A549 (cell line): ENCODE data around the gene RANBP17. TPM values are rescaled to one million over a fixed set of nuclear protein-coding genes. Genes with fewer than 3 reads are reported as not detected.

Experiments
- ATAC-seq, 2 experiments: fragments of 200-7000 bp in 1 of 2; fragments of >200 bp in 1 of 2; cut with Nextera tagmentation in 1 of 2; cut with Tn5 transposase in 1 of 2; 3 replicates each; pipeline versions ENCODE4 v1.8.0 to v1.9.1; 2018 to 2020; ENCODE audit warnings: mild to moderate bottlenecking in 1 of 2, moderate library complexity in 1 of 2
- CTCF ChIA-PET: fragments of 300-600 bp; sonication (Branson Sonifier 250); formaldehyde crosslinking; extraction: SDS; loops from one replicate; lab custom pipeline; 2021; ENCODE audit warnings: antibody characterized with exemption, inconsistent platforms; lab: Yijun Ruan, JAX
- POLR2A ChIA-PET: fragments of 350-600 bp; formaldehyde crosslinking; extraction: SDS; loops from one replicate; lab custom pipeline; 2021; ENCODE audit warnings: antibody characterized with exemption, inconsistent platforms; lab: Yijun Ruan, JAX
- DNase-seq, 2 experiments: peaks; one replicate each; pipeline versions ENCODE4 v3.0.0 to v3.0.0-alpha.2; 2011 to 2016; ENCODE audit warnings: low read depth in 1 of 2, low spot score in 1 of 2
- FAIRE-seq: peaks from 2 replicates; lab custom pipeline; 2011; peaks lifted over from hg19 to GRCh38; lab: Jason Lieb, UNC
- H3K27ac ChIP-seq, 2 experiments: fragments of >200 bp; sonication (Bioruptor Twin); formaldehyde crosslinking; 3 replicates each; pipeline ENCODE4 v1.5.1; 2016 to 2017
- H3K4me1 ChIP-seq: fragments of >200 bp; sonication (Bioruptor Twin); formaldehyde crosslinking; 3 replicates; pipeline ENCODE4 v1.6.1; 2016
- H3K4me2 ChIP-seq: fragments of >200 bp; sonication (Bioruptor Twin); formaldehyde crosslinking; 3 replicates; pipeline ENCODE4 v1.6.1; 2016
- H3K4me3 ChIP-seq: fragments of >200 bp; sonication (Bioruptor Twin); formaldehyde crosslinking; 3 replicates; pipeline ENCODE4 v1.5.1; 2016
- H3K9me3 ChIP-seq: fragments of >200 bp; sonication (Bioruptor Twin); formaldehyde crosslinking; 3 replicates; pipeline ENCODE4 v1.6.1; 2016
- BHLHE40 ChIP-seq: IDR thresholded peaks from 2 replicates; pipeline ENCODE4 v1.6.1; 2012; ENCODE audit warnings: low read depth, low read length, inconsistent platforms
- CBX2 ChIP-seq: fragments of 200-600 bp; sonication (generic); IDR thresholded peaks from 2 replicates; pipeline ENCODE4 v1.6.1; 2016; ENCODE audit warnings: low read depth, mild to moderate bottlenecking, borderline replicate concordance
- CHD2 ChIP-seq: fragments of 150-350 bp; IDR thresholded peaks from 2 replicates; pipeline ENCODE4 v1.6.1; 2014; ENCODE audit warnings: low read length; ENCODE audit not compliant: partially characterized antibody
- CHD4 ChIP-seq: fragments of 200-600 bp; sonication (generic); IDR thresholded peaks from 2 replicates; pipeline ENCODE4 v1.6.1; 2016; ENCODE audit warnings: antibody characterized with exemption, mild to moderate bottlenecking, borderline replicate concordance
- EHMT2 ChIP-seq: fragments of 200-600 bp; sonication (generic); IDR thresholded peaks from 2 replicates; pipeline ENCODE4 v1.6.1; 2016; ENCODE audit warnings: antibody characterized with exemption, low read depth, mild to moderate bottlenecking, moderate library complexity
- ESRRA ChIP-seq: fragments of 150-350 bp; IDR thresholded peaks from 2 replicates; pipeline ENCODE4 v1.6.1; 2014; ENCODE audit warnings: mild to moderate bottlenecking, low read length, borderline replicate concordance
- FOSB ChIP-seq: fragments of 250-450 bp; sonication (Bioruptor Pico); IDR thresholded peaks from 2 replicates; pipeline ENCODE4 v1.5.0; 2020; ENCODE audit warnings: mild to moderate bottlenecking, moderate library complexity
- FOSL2 ChIP-seq, 2 experiments: fragments of 450-650 bp in 1 of 2; fragments of >200 bp in 1 of 2; sonication (Bioruptor Twin) in 1 of 2; formaldehyde crosslinking; IDR thresholded peaks; 2 replicates each; pipeline versions ENCODE4 v1.5.0 to v1.6.1; 2016 to 2020; ENCODE audit warnings: mild to moderate bottlenecking in 1 of 2, moderate library complexity in 1 of 2
- GATA3 ChIP-seq: IDR thresholded peaks from 2 replicates; pipeline ENCODE4 v1.6.1; 2012; ENCODE audit warnings: borderline replicate concordance
- HDAC2 ChIP-seq: fragments of 200-600 bp; sonication (generic); IDR thresholded peaks from 2 replicates; pipeline ENCODE4 v1.6.1; 2016
- HOXB5 ChIP-seq: fragments of 250-450 bp; sonication (Bioruptor Pico); IDR thresholded peaks from 2 replicates; pipeline ENCODE4 v1.5.0; 2020; ENCODE audit warnings: mild to moderate bottlenecking, moderate library complexity
- JUNB ChIP-seq: fragments of >200 bp; sonication (Bioruptor Twin); formaldehyde crosslinking; IDR thresholded peaks from 2 replicates; pipeline ENCODE4 v1.6.1; 2016
- MAFK ChIP-seq: fragments of 450-650 bp; IDR thresholded peaks from 2 replicates; pipeline ENCODE4 v1.6.1; 2014; ENCODE audit not compliant: partially characterized antibody
- MAZ ChIP-seq: fragments of 150-350 bp; IDR thresholded peaks from 2 replicates; pipeline ENCODE4 v1.6.1; 2014; ENCODE audit warnings: antibody characterized with exemption, low read depth, low read length, borderline replicate concordance
- MYC ChIP-seq: IDR thresholded peaks from 2 replicates; pipeline ENCODE4 v1.6.1; 2012; ENCODE audit warnings: mild to moderate bottlenecking, inconsistent platforms, low read length, improper control_type of control experiment, borderline replicate concordance
- NFE2L2 ChIP-seq: fragments of 150-350 bp; conservative IDR thresholded peaks from 2 replicates; pipeline ENCODE4 v1.6.1; 2014; ENCODE audit warnings: low read length
- NPAS2 ChIP-seq: fragments of 250-450 bp; sonication (Bioruptor Pico); IDR thresholded peaks from 2 replicates; pipeline ENCODE4 v1.8.0; 2022; ENCODE audit warnings: mild to moderate bottlenecking, moderate library complexity, borderline replicate concordance
- POLR2A ChIP-seq: IDR thresholded peaks from 2 replicates; pipeline ENCODE4 v1.6.1; 2012; ENCODE audit warnings: mild to moderate bottlenecking, low read length
- POLR2AphosphoS2 ChIP-seq: conservative IDR thresholded peaks from 2 replicates; pipeline ENCODE4 v1.6.1; 2012; ENCODE audit warnings: low read length, improper control_type of control experiment, inconsistent platforms
- RARB ChIP-seq: fragments of 250-450 bp; sonication (Bioruptor Pico); IDR thresholded peaks from 2 replicates; pipeline ENCODE4 v1.8.0; 2021; ENCODE audit warnings: mild to moderate bottlenecking, moderate library complexity
- RFX5 ChIP-seq: fragments of 450-650 bp; IDR thresholded peaks from 2 replicates; pipeline ENCODE4 v1.7.1; 2014; ENCODE audit warnings: antibody characterized with exemption, mild to moderate bottlenecking, moderate library complexity
- RNF2 ChIP-seq: fragments of 200-600 bp; sonication (generic); IDR thresholded peaks from 2 replicates; pipeline ENCODE4 v1.6.1; 2016; ENCODE audit warnings: low read depth, mild to moderate bottlenecking, antibody characterized with exemption, moderate library complexity, borderline replicate concordance
- SREBF2 ChIP-seq: fragments of 450-650 bp; IDR thresholded peaks from 2 replicates; pipeline ENCODE4 v1.6.1; 2014; ENCODE audit warnings: mild to moderate bottlenecking, moderate library complexity
- ZNF302 ChIP-seq: fragments of 250-450 bp; sonication (Bioruptor Pico); IDR thresholded peaks from 2 replicates; pipeline ENCODE4 v1.9.0; 2021; ENCODE audit warnings: inconsistent platforms, mild to moderate bottlenecking, moderate library complexity
- WGBS: methylation state at CpG from one replicate; pipeline ENCODE4 v1.1.6; 2017; ENCODE audit errors: missing lambda C conversion rate; 5-methylcytosine and 5-hydroxymethylcytosine counted together
- polyA plus RNA-seq, 4 experiments: library from polyadenylated mRNA; depleted of rRNA in 3 of 4; stranded (reverse); fragments of >200 nt; fragmentation: RNase III in 1 of 4; extraction: RNeasy Plus Mini Kit Qiagen cat#74134 plus additional on column Dnase treatment in 1 of 4; gene quantifications; 2 replicates in 3 of 4; 3 replicates in 1 of 4; pipeline ENCODE4 v1.2.3, GENCODE V29; 2011 to 2017
- TF ChIP-seq, protein P1 (sequence below): fragments of 250-450 bp; sonication (Bioruptor Pico); IDR thresholded peaks from 2 replicates; pipeline ENCODE4 v1.5.0; 2021; ENCODE audit warnings: mild to moderate bottlenecking, moderate library complexity, borderline replicate concordance
- TF ChIP-seq, protein P2 (sequence below): fragments of 250-450 bp; sonication (Bioruptor Pico); IDR thresholded peaks from 2 replicates; pipeline ENCODE4 v1.5.0; 2020; ENCODE audit warnings: low read depth, mild to moderate bottlenecking, moderate library complexity
- TF ChIP-seq, protein P3 (sequence below): fragments of >200 bp; sonication (Bioruptor Twin); formaldehyde crosslinking; IDR thresholded peaks from 3 replicates; pipeline ENCODE4 v1.6.1; 2016
- TF ChIP-seq, protein P4 (sequence below): IDR thresholded peaks from 2 replicates; pipeline ENCODE4 v1.6.1; 2012
- TF ChIP-seq, protein P5 (sequence below): fragments of >200 bp; sonication (Bioruptor Twin); formaldehyde crosslinking; IDR thresholded peaks from 2 replicates; pipeline ENCODE4 v1.6.1; 2016
- TF ChIP-seq, protein P6 (sequence below): fragments of 200-600 bp; sonication (generic); IDR thresholded peaks from 2 replicates; pipeline ENCODE4 v1.6.1; 2016; ENCODE audit warnings: antibody characterized with exemption, mild to moderate bottlenecking, moderate library complexity

RANBP17 gene
- polyA plus RNA-seq, 2 of the 4 experiments (the other 2 are of a cell fraction): 3.4 to 9.2 TPM

DNA sequence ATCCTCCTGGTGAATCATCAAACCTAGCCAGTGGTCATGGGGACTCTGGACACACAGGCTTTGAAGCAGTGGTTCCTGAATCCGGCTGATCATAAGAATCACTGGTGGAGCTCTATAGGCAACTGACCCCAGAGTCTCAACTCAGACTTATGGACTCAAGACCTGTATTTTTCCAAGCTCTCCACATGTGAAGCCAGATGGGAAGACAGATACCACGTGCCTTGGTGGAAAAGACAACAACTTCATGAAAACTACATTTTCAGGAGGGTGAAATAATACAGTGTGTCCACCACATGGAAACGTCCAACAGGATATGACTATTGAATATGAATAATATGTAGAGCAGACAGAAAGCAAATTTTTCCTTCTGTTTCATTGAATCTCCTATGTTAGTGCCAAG lies 44.6 kb upstream of the RANBP17 start:
- no peak overlapping the region for H3K4me3 ChIP-seq
- WGBS: 6% methylated on average over 3 of the region's 3 CpGs
- no peak for FAIRE-seq
- no peaks in the 10 kb centered on the region for H3K4me1 ChIP-seq
- H3K9me3 ChIP-seq: no peaks in the 10 kb centered on the region
- no peak for ATAC-seq
- no peak overlapping the region for H3K4me2 ChIP-seq
- no peak for DNase-seq
- no peak for TF ChIP-seq FOSL2 (IDR thresholded peaks at IDR 0.05)
- TF ChIP-seq FOSL2 (CRISPR knock-in tag; IDR thresholded peaks at IDR 0.05): no peak
- TF ChIP-seq, protein P1, sequence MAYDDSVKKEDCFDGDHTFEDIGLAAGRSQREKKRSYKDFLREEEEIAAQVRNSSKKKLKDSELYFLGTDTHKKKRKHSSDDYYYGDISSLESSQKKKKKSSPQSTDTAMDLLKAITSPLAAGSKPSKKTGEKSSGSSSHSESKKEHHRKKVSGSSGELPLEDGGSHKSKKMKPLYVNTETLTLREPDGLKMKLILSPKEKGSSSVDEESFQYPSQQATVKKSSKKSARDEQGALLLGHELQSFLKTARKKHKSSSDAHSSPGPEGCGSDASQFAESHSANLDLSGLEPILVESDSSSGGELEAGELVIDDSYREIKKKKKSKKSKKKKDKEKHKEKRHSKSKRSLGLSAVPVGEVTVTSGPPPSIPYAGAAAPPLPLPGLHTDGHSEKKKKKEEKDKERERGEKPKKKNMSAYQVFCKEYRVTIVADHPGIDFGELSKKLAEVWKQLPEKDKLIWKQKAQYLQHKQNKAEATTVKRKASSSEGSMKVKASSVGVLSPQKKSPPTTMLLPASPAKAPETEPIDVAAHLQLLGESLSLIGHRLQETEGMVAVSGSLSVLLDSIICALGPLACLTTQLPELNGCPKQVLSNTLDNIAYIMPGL: no peak
- no peak for TF ChIP-seq JUNB
- no peak for TF ChIP-seq CHD2
- TF ChIP-seq RFX5: no peak
- no peak for TF ChIP-seq ZNF302 (CRISPR knock-in tag)
- TF ChIP-seq, protein P2, sequence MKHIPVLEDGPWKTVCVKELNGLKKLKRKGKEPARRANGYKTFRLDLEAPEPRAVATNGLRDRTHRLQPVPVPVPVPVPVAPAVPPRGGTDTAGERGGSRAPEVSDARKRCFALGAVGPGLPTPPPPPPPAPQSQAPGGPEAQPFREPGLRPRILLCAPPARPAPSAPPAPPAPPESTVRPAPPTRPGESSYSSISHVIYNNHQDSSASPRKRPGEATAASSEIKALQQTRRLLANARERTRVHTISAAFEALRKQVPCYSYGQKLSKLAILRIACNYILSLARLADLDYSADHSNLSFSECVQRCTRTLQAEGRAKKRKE (CRISPR knock-in tag): no peak
- no peak for TF ChIP-seq MAZ
- TF ChIP-seq FOSB (CRISPR knock-in tag): no peak
- no peak for TF ChIP-seq BHLHE40
- no peak for TF ChIP-seq RARB (CRISPR knock-in tag)
- TF ChIP-seq HDAC2: no peak
- TF ChIP-seq EHMT2: no peak
- TF ChIP-seq, protein P3, sequence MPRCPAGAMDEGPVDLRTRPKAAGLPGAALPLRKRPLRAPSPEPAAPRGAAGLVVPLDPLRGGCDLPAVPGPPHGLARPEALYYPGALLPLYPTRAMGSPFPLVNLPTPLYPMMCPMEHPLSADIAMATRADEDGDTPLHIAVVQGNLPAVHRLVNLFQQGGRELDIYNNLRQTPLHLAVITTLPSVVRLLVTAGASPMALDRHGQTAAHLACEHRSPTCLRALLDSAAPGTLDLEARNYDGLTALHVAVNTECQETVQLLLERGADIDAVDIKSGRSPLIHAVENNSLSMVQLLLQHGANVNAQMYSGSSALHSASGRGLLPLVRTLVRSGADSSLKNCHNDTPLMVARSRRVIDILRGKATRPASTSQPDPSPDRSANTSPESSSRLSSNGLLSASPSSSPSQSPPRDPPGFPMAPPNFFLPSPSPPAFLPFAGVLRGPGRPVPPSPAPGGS: no peak
- no peak for TF ChIP-seq POLR2AphosphoS2
- TF ChIP-seq, protein P4, sequence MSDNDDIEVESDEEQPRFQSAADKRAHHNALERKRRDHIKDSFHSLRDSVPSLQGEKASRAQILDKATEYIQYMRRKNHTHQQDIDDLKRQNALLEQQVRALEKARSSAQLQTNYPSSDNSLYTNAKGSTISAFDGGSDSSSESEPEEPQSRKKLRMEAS: no peak
- no peak for TF ChIP-seq NFE2L2
- no peak for TF ChIP-seq CBX2
- no peak for TF ChIP-seq GATA3
- TF ChIP-seq, protein P5, sequence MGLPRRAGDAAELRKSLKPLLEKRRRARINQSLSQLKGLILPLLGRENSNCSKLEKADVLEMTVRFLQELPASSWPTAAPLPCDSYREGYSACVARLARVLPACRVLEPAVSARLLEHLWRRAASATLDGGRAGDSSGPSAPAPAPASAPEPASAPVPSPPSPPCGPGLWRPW: no peak
- ChIA-PET CTCF (interaction anchor here (1.0 kb wide), 1 partner anchor 26 kb away, joined by 3 read pairs; no protein-coding TSS in a partner anchor), POLR2A (no interaction called here)
- no peak overlapping the region for H3K27ac ChIP-seq

DNA sequence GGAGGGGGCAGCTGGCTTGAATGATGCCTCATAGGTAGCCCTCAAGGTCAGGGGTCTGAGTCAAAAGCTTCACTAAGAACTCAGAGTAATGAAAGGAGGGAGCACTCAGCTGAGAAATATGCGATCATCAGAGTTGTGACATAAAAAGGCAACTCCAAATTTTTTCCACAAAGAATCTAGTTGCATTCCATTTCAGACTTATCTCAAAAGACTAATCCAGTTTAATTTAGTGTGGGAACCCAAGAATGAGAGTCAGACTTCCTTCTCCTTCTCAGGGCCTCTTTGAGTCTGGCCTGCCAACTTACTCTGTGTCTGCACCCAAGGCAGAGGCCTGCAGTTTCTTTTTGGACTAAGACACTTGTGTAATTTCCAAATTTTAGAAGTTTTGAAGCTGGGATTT lies 43.6 kb upstream of the RANBP17 start:
- no peak for DNase-seq
- ATAC-seq: no peak

More for the DNA sequence above, 43.6 kb upstream of the RANBP17 start:
- H3K4me2 ChIP-seq: no peak overlapping the region
- TF ChIP-seq HOXB5 (CRISPR knock-in tag) (no peak), CHD2 (no peak), POLR2A (no peak), RARB (CRISPR knock-in tag) (no peak), MYC (no peak), RNF2 (no peak), EHMT2 (no peak), ESRRA (no peak), MAFK (no peak), NPAS2 (CRISPR knock-in tag) (no peak), SREBF2 (no peak), NFE2L2 (no peak), CHD4 (no peak), HDAC2 (no peak), MAZ (no peak)
- TF ChIP-seq, protein P6, sequence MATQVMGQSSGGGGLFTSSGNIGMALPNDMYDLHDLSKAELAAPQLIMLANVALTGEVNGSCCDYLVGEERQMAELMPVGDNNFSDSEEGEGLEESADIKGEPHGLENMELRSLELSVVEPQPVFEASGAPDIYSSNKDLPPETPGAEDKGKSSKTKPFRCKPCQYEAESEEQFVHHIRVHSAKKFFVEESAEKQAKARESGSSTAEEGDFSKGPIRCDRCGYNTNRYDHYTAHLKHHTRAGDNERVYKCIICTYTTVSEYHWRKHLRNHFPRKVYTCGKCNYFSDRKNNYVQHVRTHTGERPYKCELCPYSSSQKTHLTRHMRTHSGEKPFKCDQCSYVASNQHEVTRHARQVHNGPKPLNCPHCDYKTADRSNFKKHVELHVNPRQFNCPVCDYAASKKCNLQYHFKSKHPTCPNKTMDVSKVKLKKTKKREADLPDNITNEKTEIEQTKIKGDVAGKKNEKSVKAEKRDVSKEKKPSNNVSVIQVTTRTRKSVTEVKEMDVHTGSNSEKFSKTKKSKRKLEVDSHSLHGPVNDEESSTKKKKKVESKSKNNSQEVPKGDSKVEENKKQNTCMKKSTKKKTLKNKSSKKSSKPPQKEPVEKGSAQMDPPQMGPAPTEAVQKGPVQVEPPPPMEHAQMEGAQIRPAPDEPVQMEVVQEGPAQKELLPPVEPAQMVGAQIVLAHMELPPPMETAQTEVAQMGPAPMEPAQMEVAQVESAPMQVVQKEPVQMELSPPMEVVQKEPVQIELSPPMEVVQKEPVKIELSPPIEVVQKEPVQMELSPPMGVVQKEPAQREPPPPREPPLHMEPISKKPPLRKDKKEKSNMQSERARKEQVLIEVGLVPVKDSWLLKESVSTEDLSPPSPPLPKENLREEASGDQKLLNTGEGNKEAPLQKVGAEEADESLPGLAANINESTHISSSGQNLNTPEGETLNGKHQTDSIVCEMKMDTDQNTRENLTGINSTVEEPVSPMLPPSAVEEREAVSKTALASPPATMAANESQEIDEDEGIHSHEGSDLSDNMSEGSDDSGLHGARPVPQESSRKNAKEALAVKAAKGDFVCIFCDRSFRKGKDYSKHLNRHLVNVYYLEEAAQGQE: no peak
- TF ChIP-seq, protein P5: no peak
- TF ChIP-seq, all 56 proteins: peak for 0
- H3K27ac ChIP-seq: no peak overlapping the region
- no peaks in the 10 kb centered on the region for H3K4me1 ChIP-seq
- POLR2A ChIA-PET: no interaction called here
- WGBS: 85% methylated on average over 1 of the region's 1 CpG
- no peak for FAIRE-seq
- CTCF ChIA-PET: no interaction called here
- no peaks in the 10 kb centered on the region for H3K9me3 ChIP-seq
- H3K4me3 ChIP-seq: no peak overlapping the region
